OCI-LY7 (cell line): ENCODE measurements around the gene NKIRAS2.

ENCODE experiments used
- EZH2phosphoT487 ChIP-seq: fragments of 200-600 bp; sonication (generic); IDR thresholded peaks from 2 replicates; pipeline ENCODE4 v1.6.1; 2018; ENCODE audit warnings: low read depth, borderline replicate concordance, mild to moderate bottlenecking, mixed run types, antibody characterized with exemption, low read length, moderate library complexity, mixed read lengths
- TF ChIP-seq, protein P1 (sequence below): fragments of 200-600 bp; sonication (generic); conservative IDR thresholded peaks from 2 replicates; pipeline ENCODE4 v1.5.1; 2014; ENCODE audit warnings: mild to moderate bottlenecking, antibody characterized with exemption, low read length, moderate library complexity, mixed read lengths

DNA sequence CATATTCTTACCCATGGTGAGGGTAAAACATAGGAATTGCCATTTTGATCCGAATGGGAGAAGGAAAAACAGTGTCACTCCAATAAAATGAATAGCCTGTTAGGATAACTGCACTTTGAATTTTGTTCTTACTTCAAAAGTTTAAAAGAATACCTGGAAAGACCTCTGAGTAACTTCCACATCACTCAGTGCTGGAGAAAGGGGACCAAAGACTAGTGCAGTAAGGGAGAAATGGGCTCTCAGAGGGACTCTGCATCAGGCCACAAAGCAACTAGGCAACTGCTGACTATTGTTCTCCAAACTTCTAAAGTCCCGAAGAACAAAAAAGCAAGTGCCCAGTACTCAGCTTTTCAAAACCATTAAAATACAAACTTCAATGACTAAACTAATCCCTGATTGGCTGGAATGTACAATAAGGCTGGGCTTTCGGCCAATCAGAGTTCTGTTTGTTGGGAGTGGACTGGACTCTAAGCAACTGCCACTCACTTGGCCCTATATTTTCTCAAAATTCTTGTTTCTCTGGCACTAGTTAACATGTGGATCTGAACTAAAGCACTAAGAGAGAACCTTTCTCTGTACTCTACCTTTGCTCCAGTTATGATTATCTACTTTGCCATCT lies 8.9 kb upstream of the NKIRAS2 start:
- TF ChIP-seq, protein P1, sequence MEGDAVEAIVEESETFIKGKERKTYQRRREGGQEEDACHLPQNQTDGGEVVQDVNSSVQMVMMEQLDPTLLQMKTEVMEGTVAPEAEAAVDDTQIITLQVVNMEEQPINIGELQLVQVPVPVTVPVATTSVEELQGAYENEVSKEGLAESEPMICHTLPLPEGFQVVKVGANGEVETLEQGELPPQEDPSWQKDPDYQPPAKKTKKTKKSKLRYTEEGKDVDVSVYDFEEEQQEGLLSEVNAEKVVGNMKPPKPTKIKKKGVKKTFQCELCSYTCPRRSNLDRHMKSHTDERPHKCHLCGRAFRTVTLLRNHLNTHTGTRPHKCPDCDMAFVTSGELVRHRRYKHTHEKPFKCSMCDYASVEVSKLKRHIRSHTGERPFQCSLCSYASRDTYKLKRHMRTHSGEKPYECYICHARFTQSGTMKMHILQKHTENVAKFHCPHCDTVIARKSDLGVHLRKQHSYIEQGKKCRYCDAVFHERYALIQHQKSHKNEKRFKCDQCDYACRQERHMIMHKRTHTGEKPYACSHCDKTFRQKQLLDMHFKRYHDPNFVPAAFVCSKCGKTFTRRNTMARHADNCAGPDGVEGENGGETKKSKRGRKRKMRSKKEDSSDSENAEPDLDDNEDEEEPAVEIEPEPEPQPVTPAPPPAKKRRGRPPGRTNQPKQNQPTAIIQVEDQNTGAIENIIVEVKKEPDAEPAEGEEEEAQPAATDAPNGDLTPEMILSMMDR: no peak
- TF ChIP-seq EZH2phosphoT487: no peak
